NCI-H1048 (cell line): ENCODE results near the gene IFFO2.
"Not testable (repeated sequence)": the region's sequence is repeated elsewhere in the genome, so short reads cannot be mapped to it uniquely, and the experiment has no call there.

Source experiments
- DNase-seq: peaks from one replicate; lab custom pipeline; 2025; lab: John Stamatoyannopoulos, UW

Gene IFFO2

GRCh38 chr1:18874600-18874999 lies 81.9 kb downstream of the IFFO2 start:
- DNase-seq = no peak

DNA sequence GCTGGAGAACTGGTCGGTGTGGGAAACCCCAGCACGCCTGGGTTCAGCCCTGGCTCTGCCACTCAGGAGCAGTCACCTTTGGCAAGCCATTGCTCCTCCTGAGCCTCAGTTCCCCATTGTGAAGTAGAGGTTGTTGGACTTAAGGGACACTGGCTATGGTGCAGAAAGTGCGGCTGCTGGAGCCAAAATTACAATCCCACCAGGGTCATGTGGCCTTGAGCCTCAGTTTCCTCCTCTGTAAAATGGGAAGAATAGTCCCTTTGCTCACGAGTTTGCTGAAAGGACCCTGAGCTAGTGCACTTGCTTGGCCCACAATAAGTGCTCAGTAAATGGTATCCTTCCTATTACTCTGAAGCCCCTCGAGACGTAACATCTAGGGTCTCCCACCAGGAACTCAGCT lies 82.4 kb downstream of the IFFO2 start:
- no peak for DNase-seq

GRCh38 chr1:18872071-18872611 lies 84.3 kb downstream of the IFFO2 start:
- DNase-seq = no peak

DNA sequence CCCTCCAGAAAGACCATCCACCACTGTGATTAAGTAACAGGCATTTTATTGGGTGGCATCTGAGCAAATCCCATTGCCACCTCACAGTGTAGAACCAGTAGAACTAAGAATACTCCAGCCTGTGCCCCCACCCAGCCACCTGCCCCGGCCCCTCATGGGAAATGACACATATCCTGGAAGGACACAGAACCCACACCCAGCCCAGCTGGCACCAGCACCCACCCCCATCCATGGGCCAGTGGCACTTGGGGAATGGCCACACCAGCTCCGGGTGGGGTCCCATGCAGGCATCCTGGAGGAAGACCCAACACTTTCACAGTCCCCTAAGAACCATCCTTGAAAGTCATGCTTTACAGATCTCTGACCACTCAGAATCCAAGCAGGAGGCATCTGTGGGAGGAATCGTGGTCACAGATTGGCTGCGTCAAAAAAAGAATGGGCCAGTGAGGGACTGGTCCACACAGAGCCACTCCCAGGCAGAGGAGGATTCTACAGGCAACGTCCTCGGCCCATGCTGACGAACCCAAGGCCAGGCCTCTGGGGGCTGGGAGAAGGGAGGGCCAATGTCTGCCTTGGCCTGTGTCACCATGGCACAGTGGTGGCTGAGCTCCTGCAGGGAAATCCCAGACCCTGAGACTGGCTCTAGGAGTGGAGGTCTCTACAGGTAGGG lies 84.9 kb downstream of the IFFO2 start:
- DNase-seq = no peak

DNA sequence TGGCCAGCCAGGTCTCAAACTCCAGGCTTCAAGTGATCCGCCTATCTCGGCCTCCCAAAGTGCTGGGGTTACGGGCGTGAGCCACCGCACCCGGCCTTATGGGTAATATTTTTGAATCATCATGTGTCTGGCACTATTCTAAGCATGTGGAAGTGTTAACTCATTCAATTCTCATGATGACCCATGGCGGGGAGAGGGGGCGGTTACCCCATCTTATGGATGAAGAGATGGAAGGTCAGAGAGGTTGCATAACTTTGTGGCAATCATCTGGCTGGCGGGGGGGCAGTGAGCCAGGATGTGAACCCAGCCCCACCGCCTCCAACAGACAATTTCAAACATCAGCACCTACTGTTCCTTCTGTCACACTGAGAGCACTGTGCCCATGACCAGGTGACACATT lies 85.5 kb downstream of the IFFO2 start:
- DNase-seq = no peak

DNA sequence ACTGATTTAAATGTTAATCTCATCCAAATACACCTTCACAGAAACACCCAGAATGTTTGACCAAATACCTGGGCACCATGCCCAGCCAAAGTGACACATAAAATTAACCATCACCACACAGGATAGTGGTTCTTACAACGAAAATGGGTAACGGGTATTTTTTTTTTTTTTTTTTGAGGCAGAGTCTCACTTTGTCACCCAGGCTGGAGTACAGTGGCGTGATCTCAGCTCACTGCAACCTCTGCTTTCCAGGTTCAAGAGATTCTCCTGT lies 85.9 kb downstream of the IFFO2 start:
- DNase-seq = not testable (repeated sequence)

DNA sequence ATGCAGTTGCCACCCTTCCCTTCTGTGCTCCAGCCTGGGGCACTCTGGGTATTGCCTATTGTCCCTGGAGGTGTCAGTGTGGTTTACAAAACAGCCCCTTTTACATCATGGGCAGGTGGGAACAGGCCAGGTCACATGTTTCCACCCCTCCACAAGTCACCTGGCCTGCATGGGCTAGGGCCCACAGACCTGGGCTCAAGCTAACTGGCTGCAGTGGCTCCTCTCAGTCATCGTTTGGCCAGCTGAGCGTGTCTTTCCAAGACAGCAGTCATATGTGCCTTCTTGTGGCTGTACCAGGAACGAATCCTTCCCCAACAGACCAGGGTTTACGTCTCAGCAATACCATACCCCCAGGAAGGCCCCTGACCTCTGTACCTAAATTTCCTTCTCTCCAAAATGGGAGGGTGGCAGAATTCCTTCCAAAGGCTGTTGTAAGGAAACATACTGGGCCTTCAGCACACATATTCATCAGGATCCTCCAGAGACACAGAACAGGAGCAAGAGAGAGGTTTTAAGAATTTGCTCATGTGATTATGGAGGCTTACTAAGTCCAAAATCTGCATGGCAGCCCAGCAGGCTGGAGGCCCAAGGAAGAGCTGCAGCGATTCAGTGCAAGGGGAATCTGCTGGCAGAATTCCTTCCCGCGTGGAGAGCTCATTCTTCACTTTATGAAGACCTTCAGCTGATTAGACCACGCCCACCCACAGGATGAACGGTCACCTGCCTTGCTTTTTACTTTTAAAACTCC lies 86.5 kb downstream of the IFFO2 start:
- no peak for DNase-seq

DNA sequence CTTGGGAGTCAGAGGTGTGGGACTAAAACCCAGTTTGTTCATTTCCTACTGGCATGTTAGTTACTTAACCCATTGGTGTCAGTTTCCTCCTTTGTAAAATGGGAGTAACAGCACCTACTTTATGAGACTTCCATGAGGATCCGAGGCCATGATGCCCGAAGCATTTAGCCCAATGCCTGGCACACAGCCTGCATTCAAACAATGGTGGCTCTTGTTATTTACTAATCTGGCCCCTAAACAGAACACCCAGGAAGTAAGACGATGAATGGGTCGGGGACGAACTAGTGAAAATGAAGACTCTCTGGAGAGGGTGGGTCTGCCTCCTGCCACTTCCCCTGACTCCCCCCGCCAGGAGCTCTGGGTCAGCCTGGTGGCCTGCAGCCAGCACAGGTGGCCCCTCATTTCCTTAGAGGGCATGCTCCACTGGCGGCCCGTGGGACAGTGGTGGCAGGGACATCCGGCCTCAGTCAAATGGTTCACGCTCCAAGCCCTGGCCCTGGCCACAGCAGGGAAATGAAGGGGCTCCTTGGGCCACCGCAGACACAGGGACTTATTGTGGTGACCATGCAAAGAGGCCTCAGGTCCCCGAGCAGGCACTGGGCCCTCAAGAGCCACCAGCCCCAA lies 87.6 kb downstream of the IFFO2 start:
- no peak for DNase-seq

DNA sequence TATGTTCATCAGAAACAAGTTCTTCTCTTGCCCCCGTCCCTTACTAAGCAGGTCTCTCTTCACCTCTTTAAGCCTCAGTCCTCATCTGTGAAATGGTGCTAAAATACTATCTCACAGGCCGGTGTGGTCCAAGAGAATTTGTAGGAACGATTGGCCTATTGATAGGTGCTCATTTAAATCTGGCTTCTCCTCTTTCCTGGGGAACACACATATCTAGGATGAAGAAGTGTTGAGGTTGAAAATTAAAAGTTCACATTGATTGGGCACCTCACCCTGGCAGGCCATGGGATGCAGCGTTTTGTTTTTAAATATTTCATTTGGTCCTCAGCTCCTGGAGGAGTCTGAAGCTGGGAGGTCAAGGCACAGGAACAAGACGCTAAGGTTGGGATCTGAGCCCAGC lies 88.1 kb downstream of the IFFO2 start:
- DNase-seq = no peak

DNA sequence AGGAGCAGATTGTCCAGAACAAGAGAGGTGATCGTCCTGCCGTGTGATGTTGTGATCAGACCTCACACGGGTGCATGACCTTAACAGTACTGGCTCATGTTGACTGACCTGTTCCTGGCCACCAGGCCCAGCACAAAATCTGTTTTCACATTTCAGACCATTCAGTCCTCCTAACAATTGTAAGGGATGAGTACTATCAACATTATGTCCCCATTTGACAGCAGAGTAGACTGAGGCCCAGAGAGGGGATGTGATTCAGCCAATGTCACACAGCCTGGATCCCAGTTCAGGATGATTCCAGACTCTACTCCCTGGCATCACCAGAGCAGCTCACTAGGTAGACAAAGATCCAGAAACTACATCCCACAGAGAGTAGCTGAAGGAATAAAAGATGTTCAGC lies 89.6 kb downstream of the IFFO2 start:
- DNase-seq = no peak

GRCh38 chr1:18866314-18866713 lies 90.2 kb downstream of the IFFO2 start:
- DNase-seq = no peak

DNA sequence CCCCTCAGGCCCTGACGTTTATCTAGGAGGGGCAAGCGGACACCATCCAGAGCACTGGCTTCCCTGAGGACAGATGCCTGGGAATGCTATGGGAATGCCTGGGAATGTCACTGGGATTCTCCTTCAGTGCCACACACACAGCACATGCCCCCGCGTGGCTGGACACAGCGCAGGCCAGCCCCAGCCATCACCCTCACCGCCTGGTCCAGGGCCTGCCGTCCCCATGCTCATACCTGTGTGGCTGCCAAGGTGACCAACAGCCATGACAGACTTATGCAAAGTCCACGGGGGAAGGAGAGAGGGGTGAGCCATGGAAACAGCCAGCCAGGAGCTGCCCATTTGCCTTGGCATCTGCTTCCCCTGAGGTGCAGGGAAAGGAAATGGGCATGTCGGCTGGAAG lies 91.3 kb downstream of the IFFO2 start:
- DNase-seq = no peak

GRCh38 chr1:18861590-18861989 lies 94.9 kb downstream of the IFFO2 start:
- no peak for DNase-seq

- DNase-seq = no peak
Measured at GRCh38 chr1:18861082-18861481, 95.4 kb downstream of the IFFO2 start.

DNA sequence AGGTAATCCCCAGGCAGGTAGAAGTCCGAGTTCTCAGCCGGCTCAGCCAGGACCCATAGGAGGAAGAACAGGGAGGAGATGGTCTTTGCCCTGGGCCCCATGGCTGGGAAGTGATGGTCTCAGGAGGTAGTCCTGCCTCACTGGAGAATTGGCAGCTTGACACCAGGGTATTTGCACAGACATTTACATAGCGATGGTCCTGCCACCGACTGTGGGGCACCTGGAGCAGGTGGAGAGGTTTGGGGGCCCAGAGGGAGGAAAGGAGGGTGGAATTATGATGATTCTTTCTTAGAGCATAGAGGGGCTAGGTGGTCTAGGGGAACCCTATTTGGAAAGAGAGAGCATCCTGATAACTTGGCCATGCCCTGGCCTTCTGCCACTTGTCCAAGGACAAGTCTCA lies 96.9 kb downstream of the IFFO2 start, which contains the start of gene TAS1R2:
Gene TAS1R2, minus strand, starts transcription at position 101 of the 400 bp plus-strand sequence. Its CDS starts 0 bp downstream, at position 101.
- DNase-seq = no peak

GRCh38 chr1:18858070-18858688 lies 98.3 kb downstream of the IFFO2 start:
- no peak for DNase-seq

GRCh38 chr1:18856435-18856834 lies 100.0 kb downstream of the IFFO2 start:
- DNase-seq = no peak

DNA sequence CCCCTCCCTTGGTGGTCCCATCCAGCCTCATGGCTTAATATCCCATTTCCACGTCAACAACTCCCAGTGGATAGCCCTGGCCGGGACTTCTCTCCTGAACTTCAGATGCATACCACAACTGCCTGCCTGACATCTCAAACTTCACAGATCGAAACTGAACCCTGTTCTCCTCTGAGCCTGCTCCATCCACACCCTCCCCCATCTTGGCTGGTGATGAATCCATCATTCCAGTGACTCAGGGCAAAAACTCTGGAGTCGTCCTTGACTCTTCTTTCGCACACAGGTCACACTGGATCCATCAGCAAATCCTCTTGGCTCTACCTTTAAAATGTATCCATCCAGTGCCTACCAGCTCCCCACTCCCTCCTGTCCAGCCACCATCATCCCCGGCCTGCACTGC lies 100.9 kb downstream of the IFFO2 start:
- no peak for DNase-seq

GRCh38 chr1:18854331-18855025 lies 102.0 kb downstream of the IFFO2 start:
- no peak for DNase-seq
